ENCODE results near the gene KIAA1217.

The KIAA1217 gene

GRCh38 chr10:24262929-24263590, 54.1 kb downstream of the KIAA1217 start:
- no peak for TF ChIP-seq CTCF (IDR thresholded peaks at IDR 0.05; ENCODE audit: insufficient read depth, missing control alignments)
- FAIRE-seq (no peak), DNase-seq (ENCODE audit: insufficient read length, low spot score) (no peak)

- DNase-seq (ENCODE audit: insufficient read length, low spot score) (no peak), FAIRE-seq (no peak)
- TF ChIP-seq CTCF (IDR thresholded peaks at IDR 0.05; ENCODE audit: insufficient read depth, missing control alignments), result no peak
Observed at GRCh38 chr10:24269476-24269875, 60.5 kb downstream of the KIAA1217 start.

- no peak for DNase-seq (ENCODE audit: insufficient read length, low spot score)
Observed at GRCh38 chr10:24272374-24272773, 63.4 kb downstream of the KIAA1217 start.

GRCh38 chr10:24277277-24277676, 68.3 kb downstream of the KIAA1217 start:
- no peak for TF ChIP-seq CTCF (IDR thresholded peaks at IDR 0.05; ENCODE audit: insufficient read depth, missing control alignments)
- FAIRE-seq, result no peak
- no peak for DNase-seq (ENCODE audit: insufficient read length, low spot score)

More at GRCh38 chr10:24272374-24272773, 63.4 kb downstream of the KIAA1217 start:
- FAIRE-seq, result no peak
- TF ChIP-seq CTCF (IDR thresholded peaks at IDR 0.05; ENCODE audit: insufficient read depth, missing control alignments), result no peak

GRCh38 chr10:24277771-24278170, 68.8 kb downstream of the KIAA1217 start:
- no peak for TF ChIP-seq CTCF (IDR thresholded peaks at IDR 0.05; ENCODE audit: insufficient read depth, missing control alignments)
- DNase-seq (ENCODE audit: insufficient read length, low spot score), result no peak
- FAIRE-seq, result no peak

- no peak for DNase-seq (ENCODE audit: insufficient read length, low spot score)
- no peak for FAIRE-seq
- TF ChIP-seq CTCF (IDR thresholded peaks at IDR 0.05; ENCODE audit: insufficient read depth, missing control alignments), result no peak
Observed at GRCh38 chr10:24278176-24278889, 69.4 kb downstream of the KIAA1217 start.

- no peak for DNase-seq (ENCODE audit: insufficient read length, low spot score)
- no peak for FAIRE-seq
- TF ChIP-seq CTCF (IDR thresholded peaks at IDR 0.05; ENCODE audit: insufficient read depth, missing control alignments), result no peak
Observed at GRCh38 chr10:24279166-24279565, 70.2 kb downstream of the KIAA1217 start.
